T-cell (primary cell): Measurements from ENCODE around the gene TAL2. TPM values are rescaled to one million over a fixed set of nuclear protein-coding genes. Genes with fewer than 3 reads are reported as not detected.

ENCODE experiments used
- ATAC-seq, 4 experiments: fragments of 200-7000 bp in 3 of 4; fragments of 150-1000 bp in 1 of 4; cut with Tn5 transposase; replicated peaks in 1 of 4; 1 replicate in 3 of 4; 2 replicates in 1 of 4; pipeline ENCODE4 v1.10.0; 2021; ENCODE audit warnings: moderate library complexity in 3 of 4, mild to moderate bottlenecking in 2 of 4, moderate number of reproducible peaks in 1 of 4
- CTCF ChIA-PET, 2 donors: fragments of 300-600 bp; sonication (Branson Sonifier 250); formaldehyde crosslinking; loops; one replicate each; lab custom pipeline; 2022; ENCODE audit warnings: antibody characterized with exemption in 2 of 2; lab: Charles Lee
- POLR2A ChIA-PET, 2 donors: fragments of 300-600 bp; sonication (Branson Sonifier 250); formaldehyde crosslinking; loops; one replicate each; lab custom pipeline; 2022; ENCODE audit warnings: antibody characterized with exemption in 2 of 2; lab: Charles Lee
- DNase-seq, 35 experiments: peaks; one replicate each; pipeline versions ENCODE4 v3.0.0 to v3.0.0-alpha.2; 2013 to 2023
- H3K27ac ChIP-seq: one replicate; pipeline ENCODE4 v1.5.1; 2013; ENCODE audit warnings: low read length
- H3K27me3 ChIP-seq, 2 experiments: replicated peaks in 1 of 2; 1 replicate in 1 of 2; 2 replicates in 1 of 2; pipeline versions ENCODE4 v1.6.1 to v1.7.0; 2013; ENCODE audit warnings: low read length in 1 of 2, mixed read lengths in 1 of 2; ENCODE audit not compliant: control insufficient read depth in 2 of 2, insufficient read depth in 2 of 2; ENCODE audit errors: extremely low read depth in 1 of 2
- H3K36me3 ChIP-seq, 2 donors: 1 replicate in 1 of 2; 2 replicates in 1 of 2; pipeline versions ENCODE4 v1.6.1 to v1.7.0; 2013; ENCODE audit warnings: low read length in 1 of 2; ENCODE audit not compliant: control insufficient read depth in 2 of 2, insufficient read depth in 1 of 2; ENCODE audit errors: extremely low read depth in 1 of 2
- H3K4me1 ChIP-seq, 2 experiments: 1 replicate in 1 of 2; 2 replicates in 1 of 2; pipeline versions ENCODE4 v1.6.1 to v1.7.0; 2013; ENCODE audit warnings: low read length in 2 of 2, mixed read lengths in 1 of 2; ENCODE audit not compliant: insufficient read depth in 2 of 2, control insufficient read depth in 1 of 2; ENCODE audit errors: extremely low read depth in 1 of 2
- H3K4me3 ChIP-seq, 2 donors: 1 replicate in 1 of 2; 2 replicates in 1 of 2; pipeline versions ENCODE4 v1.5.1 to v1.7.0; 2013; ENCODE audit warnings: mild to moderate bottlenecking in 2 of 2, low read length in 1 of 2, moderate library complexity in 1 of 2; ENCODE audit not compliant: control insufficient read depth in 1 of 2; ENCODE audit errors: extremely low read depth in 1 of 2
- H3K9me3 ChIP-seq: 2 replicates; pipeline ENCODE4 v1.7.0; 2013
- H3K27ac Mint-ChIP-seq, 2 donors: one replicate each; pipeline ENCODE4 v1.8.0; 2020 to 2021; ENCODE audit warnings: mild to moderate bottlenecking in 2 of 2, mixed read lengths in 2 of 2
- H3K27me3 Mint-ChIP-seq, 2 donors: one replicate each; pipeline ENCODE4 v1.8.0; 2021 to 2022; ENCODE audit warnings: mixed read lengths in 2 of 2
- H3K36me3 Mint-ChIP-seq: one replicate; pipeline ENCODE4 v1.8.0; 2021; ENCODE audit warnings: mixed read lengths
- H3K4me1 Mint-ChIP-seq, 3 donors: one replicate each; pipeline ENCODE4 v1.8.0; 2020 to 2022; ENCODE audit warnings: mixed read lengths in 3 of 3, mild to moderate bottlenecking in 1 of 3
- H3K4me3 Mint-ChIP-seq, 3 donors: one replicate each; pipeline ENCODE4 v1.8.0; 2020 to 2022; ENCODE audit warnings: mild to moderate bottlenecking in 3 of 3, mixed read lengths in 3 of 3, moderate library complexity in 3 of 3
- H3K9me3 Mint-ChIP-seq, 3 donors: one replicate each; pipeline ENCODE4 v1.8.0; 2020 to 2022; ENCODE audit warnings: mixed read lengths in 3 of 3
- WGBS: methylation state at CpG from one replicate; pipeline ENCODE4 v1.1.5; 2013; ENCODE audit warnings: missing lambda C conversion rate; ENCODE audit not compliant: insufficient coverage; 5-methylcytosine and 5-hydroxymethylcytosine counted together
- total RNA-seq, 35 experiments: library from RNA in 6 of 35; stranded (reverse) in 6 of 35; fragments of 120-200 nt in 1 of 35; gene quantifications; one replicate each; pipeline versions ENCODE4 v1.2.1 to v1.2.4 and lab custom pipeline; 2013 to 2026

The TAL2 gene
- total RNA-seq, 5 donors from 2014 or later (not counting 1 experiment from before 2014, with no cell fraction given), result not detected

GRCh38 chr9:105693435-105694189 lies 31.4 kb downstream of the TAL2 start:
- POLR2A ChIA-PET, result interaction anchor here (0.5 to 1.0 kb wide), 2 partner anchors 8 to 21 kb away, joined by 3 to 7 read pairs; no protein-coding TSS in a partner anchor
- WGBS, result 0% methylated on average over 5 of the region's 15 CpGs
- H3K36me3 ChIP-seq, result no peaks in the 10 kb centered on the region
- CTCF ChIA-PET, result interaction anchor here (0.5 to 2.0 kb wide), 6 partner anchors 14 to 947 kb away, joined by 3 to 8 read pairs (median 3); partner anchors contain the start of gene NIPSNAP3A (in 1 of the 2)
- Mint-ChIP-seq H3K27ac (no peak overlapping the region), H3K9me3 (no peaks in the 10 kb centered on the region), H3K36me3 (no peaks in the 10 kb centered on the region), H3K4me3 (peak overlapping the region; percentile 72 to 91 (median 83)), H3K4me1 (peaks cover 25 to 40% (median 25%) of the 10 kb centered on the region in 3 donors), H3K27me3 (peaks cover 21 to 23% of the 10 kb centered on the region in 2 donors)
- peak in 3 of 4 experiments; percentile 3 to 5 (median 5) for ATAC-seq
- H3K4me3 ChIP-seq, result peak overlapping the region; percentile 77 to 78
- peaks cover 9 to 11% of the 10 kb centered on the region in 2 experiments for H3K4me1 ChIP-seq
- H3K9me3 ChIP-seq, result no peaks in the 10 kb centered on the region
- no peak overlapping the region for H3K27ac ChIP-seq
- peak in 3 of 35 experiments; percentile 10 to 34 (median 10) for DNase-seq
- H3K27me3 ChIP-seq, result peaks cover 0 to 12% of the 10 kb centered on the region in 2 experiments

DNA sequence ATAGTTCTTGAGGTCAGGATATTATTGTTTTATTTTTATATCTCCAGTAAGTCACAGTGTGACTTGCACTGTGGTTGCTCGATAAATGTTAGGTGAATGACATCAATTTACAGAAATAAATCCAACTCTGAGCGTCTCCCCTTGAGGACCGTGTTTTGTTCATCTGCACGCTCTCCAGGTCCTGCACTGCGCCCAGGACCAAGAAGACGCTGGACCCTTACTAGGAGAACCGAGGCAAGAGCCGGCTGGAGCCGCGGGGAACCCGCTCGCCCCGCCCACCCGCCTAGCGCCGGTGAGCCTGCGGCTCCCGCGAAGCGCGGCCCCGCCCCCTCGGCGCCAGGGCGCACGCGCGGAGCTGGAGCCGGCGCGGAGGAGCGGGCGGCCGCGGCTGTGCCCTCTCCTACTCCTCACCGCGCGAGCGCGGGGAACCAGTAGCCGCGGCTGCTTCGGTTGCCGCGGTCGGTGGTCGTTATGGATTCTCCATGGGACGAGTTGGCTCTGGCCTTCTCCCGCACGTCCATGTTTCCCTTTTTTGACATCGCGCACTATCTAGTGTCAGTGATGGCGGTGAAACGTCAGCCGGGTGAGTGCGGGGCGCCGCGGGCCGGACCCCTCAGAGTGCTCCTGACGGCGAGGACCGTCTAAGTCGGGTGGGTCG lies 32.1 kb downstream of the TAL2 start, which contains the start of gene TMEM38B:
Gene TMEM38B, plus strand, starts transcription at position 352 of the 658 bp plus-strand sequence. Its CDS starts 120 bp downstream, at position 472.
- Mint-ChIP-seq H3K36me3 (no peaks in the 10 kb centered on the region), H3K9me3 (no peaks in the 10 kb centered on the region), H3K27me3 (peaks cover 19 to 22% of the 10 kb centered on the region in 2 donors), H3K27ac (peak within 1 kb of the TSS; percentile 47 to 81), H3K4me3 (peak within 1 kb of the TSS; percentile 72 to 91 (median 90)), H3K4me1 (peaks cover 29 to 47% (median 29%) of the 10 kb centered on the region in 3 donors)
- DNase-seq (peak; percentile 42 to 91 (median 68)), ATAC-seq (peak; percentile 89 to 93 (median 89))
- peaks cover 0 to 12% of the 10 kb centered on the region in 2 experiments for H3K27me3 ChIP-seq
- no peaks in the 10 kb centered on the region for H3K9me3 ChIP-seq
- peak within 1 kb of the TSS; percentile 77 to 78 for H3K4me3 ChIP-seq
- H3K27ac ChIP-seq, result peak within 1 kb of the TSS; percentile 52
- peaks cover 9 to 11% of the 10 kb centered on the region in 2 experiments for H3K4me1 ChIP-seq
- ChIA-PET POLR2A (interaction anchor here (0.5 to 1.0 kb wide), 3 partner anchors 9 to 1587 kb away, joined by 3 to 7 read pairs (median 3); no protein-coding TSS in a partner anchor), CTCF (interaction anchor here (0.6 to 2.0 kb wide), 4 partner anchors 14 to 25 kb away, joined by 3 to 8 read pairs (median 4); no protein-coding TSS in a partner anchor)
- no peaks in the 10 kb centered on the region for H3K36me3 ChIP-seq
- WGBS, result under 1% methylated on average over 49 of the region's 65 CpGs

DNA sequence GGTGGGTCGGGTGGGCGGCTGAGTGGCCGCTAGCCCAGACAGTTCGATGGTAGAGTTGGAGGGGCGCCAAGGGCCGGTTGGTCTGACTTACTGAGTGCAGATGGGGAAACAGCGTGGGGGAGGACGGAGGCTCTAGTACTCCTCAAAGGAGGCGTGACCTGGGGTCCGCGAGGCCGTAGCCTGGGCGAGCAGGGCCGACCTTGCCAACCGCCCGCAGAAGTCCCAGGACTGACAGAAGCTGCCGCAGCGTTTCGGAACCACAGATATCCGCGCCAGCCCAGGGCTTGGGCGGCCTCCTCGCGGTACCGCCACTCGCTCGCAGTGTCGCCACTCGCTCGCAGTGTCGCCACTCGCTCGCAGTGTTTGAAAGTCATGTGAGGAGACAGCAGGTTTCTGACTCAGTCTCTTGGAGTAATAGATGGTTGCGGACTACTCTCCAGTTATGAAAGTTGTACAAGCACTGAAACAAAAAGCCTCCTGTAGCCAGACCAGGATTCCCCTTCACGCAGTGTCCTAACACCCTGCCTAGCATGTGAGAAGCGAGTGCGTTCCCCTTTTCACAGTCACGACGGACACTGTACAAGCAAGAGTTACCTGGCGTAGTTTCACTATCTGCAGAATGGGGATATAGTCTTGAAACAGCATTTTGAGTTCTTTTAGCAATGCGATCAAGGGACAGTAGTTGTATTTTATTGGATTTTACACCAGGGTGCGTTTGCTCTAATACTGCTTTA lies 32.8 kb downstream of the TAL2 start:
- Mint-ChIP-seq H3K4me3 (peak overlapping the region; percentile 72 to 90 (median 85)), H3K9me3 (no peaks in the 10 kb centered on the region), H3K4me1 (peaks cover 34 to 54% (median 35%) of the 10 kb centered on the region in 3 donors), H3K27ac (peak overlapping the region; percentile 47 to 81), H3K27me3 (peaks cover 14 to 15% of the 10 kb centered on the region in 2 donors), H3K36me3 (no peaks in the 10 kb centered on the region)
- ATAC-seq, result peak; percentile 64 to 72 (median 71)
- Histone ChIP-seq H3K27me3 (peaks cover 0 to 12% of the 10 kb centered on the region in 2 experiments), H3K27ac (peak overlapping the region; percentile 52), H3K9me3 (no peaks in the 10 kb centered on the region), H3K4me1 (peaks cover 9 to 11% of the 10 kb centered on the region in 2 experiments), H3K36me3 (no peaks in the 10 kb centered on the region), H3K4me3 (peak overlapping the region; percentile 77 to 78)
- peak in 32 of 35 experiments; percentile 8 to 64 (median 31) for DNase-seq
- ChIA-PET POLR2A (interaction anchor here in 1 of 2 donors (0.7 to 1.0 kb wide), 2 partner anchors 19 to 1587 kb away, joined by 3 read pairs; no protein-coding TSS in a partner anchor), CTCF (interaction anchor here in 1 of 2 donors (1.2 to 2.0 kb wide), 2 partner anchors 13 to 23 kb away, joined by 5 to 8 read pairs; no protein-coding TSS in a partner anchor)
- under 1% methylated on average over 30 of the region's 42 CpGs for WGBS

GRCh38 chr9:105696219-105696793 lies 34.0 kb downstream of the TAL2 start:
- peaks cover 6 to 11% of the 10 kb centered on the region in 2 donors for H3K27me3 Mint-ChIP-seq
- no peak overlapping the region for H3K27ac ChIP-seq
- CTCF ChIA-PET, result interaction anchor here in 1 of 2 donors (0.6 kb wide), 1 partner anchor 953 kb away, joined by 3 read pairs; no protein-coding TSS in a partner anchor
- POLR2A ChIA-PET, result no interaction called here
- no CpG with 5 or more reads among the region's 12 CpGs for WGBS
- H3K36me3 ChIP-seq, result no peaks in the 10 kb centered on the region
- DNase-seq (no peak), ATAC-seq (no peak)
- H3K27ac Mint-ChIP-seq, result no peak overlapping the region
- H3K9me3 Mint-ChIP-seq, result no peaks in the 10 kb centered on the region
- no peak overlapping the region for H3K4me3 Mint-ChIP-seq
- H3K27me3 ChIP-seq, result peaks cover 0 to 9% of the 10 kb centered on the region in 2 experiments
- H3K4me3 ChIP-seq, result no peak overlapping the region
- H3K36me3 Mint-ChIP-seq, result no peaks in the 10 kb centered on the region
- H3K9me3 ChIP-seq, result no peaks in the 10 kb centered on the region
- peaks cover 45 to 63% (median 47%) of the 10 kb centered on the region in 3 donors for H3K4me1 Mint-ChIP-seq
- H3K4me1 ChIP-seq, result peaks cover 9 to 11% of the 10 kb centered on the region in 2 experiments

- peaks cover 9 to 11% of the 10 kb centered on the region in 2 experiments for H3K4me1 ChIP-seq
- 100% methylated on average over 1 of the region's 4 CpGs for WGBS
- Mint-ChIP-seq H3K4me3 (no peak overlapping the region), H3K4me1 (peaks cover 49 to 67% (median 49%) of the 10 kb centered on the region in 3 donors), H3K36me3 (peaks cover 4% of the 10 kb centered on the region), H3K9me3 (no peaks in the 10 kb centered on the region), H3K27ac (no peak overlapping the region), H3K27me3 (peaks cover 0 to 4% of the 10 kb centered on the region in 2 donors)
- ATAC-seq (no peak), DNase-seq (no peak)
- H3K27me3 ChIP-seq, result no peaks in the 10 kb centered on the region
- CTCF ChIA-PET, result no interaction called here
- H3K9me3 ChIP-seq, result no peaks in the 10 kb centered on the region
- H3K27ac ChIP-seq, result no peak overlapping the region
- POLR2A ChIA-PET, result no interaction called here
- H3K36me3 ChIP-seq, result no peaks in the 10 kb centered on the region
- H3K4me3 ChIP-seq, result no peak overlapping the region
Observed at GRCh38 chr9:105697871-105698270, 35.6 kb downstream of the TAL2 start.
